GM19455 (cell line): Measurements from ENCODE around the gene ZMYM5.
"Not testable (repeated sequence)": the region's sequence is repeated elsewhere in the genome, so short reads cannot be mapped to it uniquely, and the experiment has no call there.

Source experiments
- ATAC-seq: cut with Tn5 transposase; IDR thresholded peaks from one replicate; pipeline ENCODE4 v1.9.1; 2021; ENCODE audit not compliant: unreplicated experiment

Gene ZMYM5

DNA sequence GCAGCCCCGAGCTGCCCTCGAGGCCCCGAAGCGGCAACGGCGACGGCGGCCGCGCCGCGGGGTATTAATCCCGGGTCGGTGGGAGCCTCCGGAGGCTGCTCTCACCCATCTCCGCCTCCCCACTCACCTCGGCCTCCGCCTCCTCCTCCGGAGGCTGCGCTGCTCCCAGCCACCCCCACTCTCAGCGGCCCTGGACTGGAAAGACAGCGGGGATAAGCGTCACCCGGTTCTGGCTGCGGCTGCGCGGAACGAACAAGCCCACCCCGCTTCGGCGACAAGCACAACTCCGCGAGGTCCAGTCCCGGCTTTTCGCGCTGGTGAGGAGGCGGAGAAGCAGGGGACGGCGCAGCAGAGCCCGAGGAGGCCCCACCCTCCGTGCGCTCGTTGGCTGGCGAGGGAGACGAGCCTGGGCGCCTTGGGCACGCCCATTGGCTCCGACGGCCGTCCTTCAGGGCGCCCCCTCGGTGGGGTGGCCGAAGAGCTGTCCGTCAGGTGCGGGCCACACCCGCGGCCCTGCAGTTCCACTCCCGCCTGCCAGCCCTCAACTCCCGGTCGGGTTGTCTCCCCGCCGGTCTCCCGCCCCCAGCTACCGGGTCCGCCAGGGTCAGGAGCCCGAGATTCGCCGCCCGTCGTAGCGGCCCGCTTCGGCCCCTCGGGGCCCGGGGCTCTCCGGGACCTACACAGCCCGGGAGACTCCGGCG, at the start of gene ZMYM5:
Gene ZMYM5 (minus strand): TSS at position 327 of the 701 bp plus-strand sequence. CDS start 11,469 bp downstream, outside the sequence.
- ATAC-seq = peak; percentile 78

DNA sequence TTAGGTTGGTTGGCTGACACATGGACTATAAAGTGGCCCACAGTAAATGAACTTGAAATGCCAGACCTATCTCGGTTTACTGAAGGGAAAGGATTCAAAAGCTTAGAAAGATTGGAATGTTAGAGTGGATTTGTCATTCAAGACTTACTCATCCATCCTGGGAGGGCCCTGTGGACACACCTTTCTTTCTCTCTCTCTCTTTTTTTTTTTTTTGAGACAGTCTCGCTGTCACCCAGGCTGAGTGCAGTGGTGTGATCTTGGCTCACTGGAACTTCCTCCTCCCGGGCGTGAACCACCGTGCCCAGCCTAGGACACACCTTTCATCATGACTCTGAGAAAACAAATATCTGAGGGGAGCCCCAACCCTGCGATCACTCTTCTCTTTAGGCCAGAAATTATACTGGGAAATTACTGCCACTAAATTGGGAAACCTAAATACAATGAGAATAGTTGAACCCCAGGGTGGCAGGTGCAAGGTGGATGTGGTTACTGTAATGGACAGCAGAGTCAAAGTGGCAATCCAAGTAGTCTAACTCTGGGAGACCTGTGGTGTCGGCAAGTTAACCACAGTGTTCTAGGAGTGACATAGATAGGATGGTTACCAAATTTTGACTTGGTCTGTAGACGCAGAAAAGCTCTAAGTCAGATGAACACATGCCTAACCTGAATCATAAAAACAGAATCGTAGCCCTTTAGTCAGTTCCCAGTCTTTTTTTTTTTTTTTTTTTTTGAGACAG, 47.1 kb upstream of the ZMYM5 start:
- no peak for ATAC-seq

DNA sequence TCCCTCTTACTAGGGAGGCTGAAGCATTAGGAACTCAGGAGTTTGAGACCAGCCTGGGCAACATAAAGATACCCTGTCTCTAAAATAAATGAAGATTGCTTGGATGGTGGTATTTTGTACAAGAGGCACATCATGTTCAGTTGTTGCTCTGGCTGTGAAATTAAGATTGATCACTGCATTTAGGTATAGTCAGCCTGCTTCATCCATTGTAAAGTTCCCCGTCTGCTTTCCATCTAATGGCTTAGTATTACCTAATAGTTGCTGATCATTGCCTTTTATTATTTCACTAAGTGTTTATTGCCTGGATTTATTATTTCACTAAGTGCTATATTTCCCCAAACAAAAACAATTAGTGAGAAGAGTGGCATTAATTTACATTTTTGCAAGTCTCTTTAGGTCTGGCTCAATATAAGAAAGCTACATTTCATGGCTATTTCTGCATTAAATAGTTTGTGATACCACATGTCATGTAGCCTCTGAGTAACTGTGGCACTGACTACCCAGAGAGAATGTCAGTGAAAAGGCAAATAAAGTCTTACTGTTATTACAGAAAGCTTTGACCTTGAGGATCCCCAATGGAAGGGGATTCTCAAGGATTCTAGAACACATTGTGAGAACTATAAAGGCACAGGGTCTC, 45.0 kb upstream of the ZMYM5 start:
- ATAC-seq = no peak

DNA sequence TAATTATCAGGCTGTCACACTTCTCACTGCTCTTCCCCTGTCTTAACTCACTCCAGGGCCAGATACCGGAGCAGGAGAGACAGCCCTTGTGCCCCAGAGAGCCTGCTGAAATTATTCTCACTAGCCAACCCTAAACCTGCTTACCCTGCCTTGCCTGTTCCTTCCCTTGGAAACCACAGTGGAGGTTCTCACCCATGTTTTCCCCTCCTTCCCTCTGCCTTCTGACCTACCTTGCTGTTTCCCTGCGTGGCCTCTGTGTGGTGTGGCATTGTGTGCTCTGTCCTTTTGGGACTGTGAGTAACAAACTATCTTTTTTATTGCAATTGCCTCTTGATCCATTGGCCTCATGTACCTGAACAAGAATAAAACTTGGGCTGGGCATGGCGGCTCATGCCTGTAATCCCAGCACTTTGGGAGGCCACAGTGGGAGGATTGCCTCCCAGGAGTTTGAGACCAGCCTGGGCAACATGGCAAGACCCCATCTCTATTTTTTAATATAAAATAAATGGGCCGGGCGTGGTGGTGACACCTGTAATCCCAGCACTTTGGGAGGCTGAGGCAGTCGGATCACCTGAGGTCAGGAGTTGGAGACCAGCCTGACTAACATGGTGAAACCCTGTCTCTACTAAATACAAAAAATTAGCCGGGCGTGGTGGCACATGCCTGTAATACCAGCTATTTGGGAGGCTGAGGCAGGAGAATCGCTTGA, 42.2 kb upstream of the ZMYM5 start:
- not testable (repeated sequence) for ATAC-seq

DNA sequence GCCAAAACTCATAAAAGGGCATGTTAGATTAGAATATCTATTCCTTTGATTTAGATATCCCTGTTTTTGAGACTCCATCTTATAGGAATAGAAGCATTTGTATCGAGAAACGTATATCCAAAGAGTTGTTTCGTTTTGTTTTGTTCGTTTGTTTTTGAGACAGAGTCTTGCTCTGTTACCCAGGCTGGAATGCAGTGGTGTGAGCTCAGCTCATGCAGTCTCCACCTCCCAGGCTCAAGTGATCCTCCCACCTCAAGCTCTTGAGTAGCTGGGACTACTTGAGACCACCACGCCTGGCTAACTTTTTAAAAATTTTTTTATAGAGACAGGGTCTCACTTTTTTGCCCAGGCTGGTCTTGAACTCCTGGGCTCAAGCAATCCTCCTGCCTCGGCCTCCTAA, 26.6 kb upstream of the ZMYM5 start:
- no peak for ATAC-seq

DNA sequence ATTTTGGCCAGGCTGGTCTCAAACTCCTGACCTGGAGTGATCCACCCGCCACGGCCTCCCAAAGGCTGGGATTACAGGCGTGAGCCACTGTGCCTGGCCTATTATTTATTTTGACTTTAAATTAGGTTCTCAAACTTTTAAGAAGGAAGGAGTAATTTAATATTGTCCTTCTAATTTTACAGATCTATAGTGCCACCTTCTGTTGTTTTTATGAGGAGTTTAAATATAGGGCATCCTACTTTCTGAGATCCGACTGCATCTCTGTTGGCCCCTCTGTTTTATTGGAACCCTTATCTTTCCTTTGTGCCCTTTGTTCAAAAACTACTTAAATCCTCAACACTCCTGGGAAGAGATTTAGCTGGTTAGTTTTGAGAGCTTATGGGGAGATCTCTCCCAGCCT, 25.4 kb upstream of the ZMYM5 start:
- no peak for ATAC-seq

DNA sequence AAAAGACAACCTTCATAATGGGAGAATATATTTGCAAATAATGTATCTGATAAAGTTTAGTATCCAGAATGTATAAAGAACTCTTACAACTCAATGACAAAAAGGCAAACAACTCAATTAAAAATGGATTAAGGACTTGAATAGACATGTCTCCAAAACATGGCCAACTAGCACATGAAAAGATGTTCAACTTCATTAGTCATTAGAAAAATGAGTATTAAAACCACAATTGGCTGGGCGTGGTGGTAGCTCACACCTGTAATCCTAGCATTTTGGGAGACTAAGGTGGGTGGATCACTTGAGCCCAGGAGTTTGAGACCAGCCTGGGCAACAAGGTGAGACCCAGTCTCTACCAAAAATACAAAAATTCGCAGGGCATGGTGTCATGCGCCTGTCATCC, 18.8 kb upstream of the ZMYM5 start:
- ATAC-seq = no peak

DNA sequence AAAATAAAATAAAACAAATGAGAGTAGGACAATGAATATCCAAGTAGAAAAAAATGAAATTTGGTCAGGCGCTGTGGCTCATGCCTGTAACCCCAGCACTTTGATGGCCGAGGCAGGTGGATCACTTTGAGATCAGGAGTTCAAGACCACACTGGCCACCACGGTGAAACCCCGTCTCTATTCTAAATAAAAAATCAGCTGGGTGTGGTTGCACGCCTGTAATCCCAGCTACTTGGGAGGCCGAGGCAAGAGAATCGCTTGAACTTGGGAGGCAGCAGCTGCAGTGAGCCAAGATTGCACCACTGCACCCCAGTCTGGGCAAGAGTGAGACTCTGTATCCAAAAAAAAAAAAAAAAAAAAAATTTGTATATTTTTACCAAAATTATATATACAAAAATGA, 18.2 kb upstream of the ZMYM5 start:
- ATAC-seq = no peak

DNA sequence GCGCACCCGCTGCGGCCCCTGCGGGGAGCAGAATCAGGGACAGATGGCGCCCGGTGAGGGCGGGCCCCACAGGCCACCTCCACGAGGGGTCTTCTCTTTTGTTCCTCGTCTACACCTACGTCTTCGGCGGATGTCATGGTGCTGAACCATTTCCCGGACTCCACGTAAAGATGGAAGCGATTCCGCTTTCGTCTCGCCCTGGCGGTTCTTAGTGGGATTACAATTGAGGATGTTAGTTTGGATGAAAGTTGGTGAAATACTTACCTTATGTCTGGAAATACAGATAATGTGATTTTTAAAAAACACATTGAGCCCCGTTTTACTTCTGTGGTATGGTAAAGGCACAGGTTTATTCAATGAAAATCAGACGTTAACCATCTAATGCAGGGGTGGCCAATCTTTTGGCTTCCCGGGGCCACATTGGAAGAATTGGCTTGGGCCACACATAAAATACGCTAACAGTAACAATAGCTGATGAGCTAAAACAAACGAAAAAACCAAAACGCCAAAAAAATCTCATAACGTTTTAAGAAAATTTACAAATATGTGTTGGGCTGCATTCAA, 1.4 kb upstream of the ZMYM5 start:
- peak; percentile 10 for ATAC-seq

DNA sequence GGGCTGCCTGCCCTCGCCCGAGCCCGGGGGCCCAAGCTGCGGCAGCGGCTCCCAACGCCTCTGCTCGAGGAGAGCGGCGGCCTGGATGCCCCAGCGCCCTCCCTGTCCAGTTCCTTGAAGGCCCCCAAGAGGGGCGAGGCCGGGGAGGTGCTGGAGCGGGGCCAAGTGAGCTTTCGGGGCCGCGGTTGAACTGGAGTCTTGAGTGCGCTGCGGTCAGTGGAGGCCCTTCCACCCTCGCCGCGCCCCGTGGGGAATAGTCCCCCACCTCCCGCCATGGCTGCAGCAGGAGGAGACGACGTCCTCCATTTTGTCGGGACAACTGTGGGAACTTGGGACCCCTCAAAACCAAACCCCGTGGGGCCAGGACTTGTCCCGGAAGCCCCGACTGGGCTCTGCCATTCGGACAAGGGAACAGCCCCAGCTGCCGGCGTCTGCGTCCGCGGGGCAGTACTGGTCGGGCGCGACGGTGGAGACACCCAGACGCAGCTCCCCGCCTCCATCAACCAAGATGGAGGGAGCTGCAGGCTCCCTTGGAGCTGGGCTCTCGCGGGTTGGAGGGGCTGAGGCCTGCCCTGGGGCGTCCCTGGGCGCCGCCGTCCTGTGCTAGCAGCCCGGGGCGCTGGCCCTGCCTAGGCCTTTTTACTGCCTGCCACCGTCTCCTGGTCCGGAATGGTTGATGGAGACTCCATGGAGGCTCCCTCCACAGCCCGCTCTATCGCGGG, 736 bp upstream of the ZMYM5 start:
- ATAC-seq = peak; percentile 34

DNA sequence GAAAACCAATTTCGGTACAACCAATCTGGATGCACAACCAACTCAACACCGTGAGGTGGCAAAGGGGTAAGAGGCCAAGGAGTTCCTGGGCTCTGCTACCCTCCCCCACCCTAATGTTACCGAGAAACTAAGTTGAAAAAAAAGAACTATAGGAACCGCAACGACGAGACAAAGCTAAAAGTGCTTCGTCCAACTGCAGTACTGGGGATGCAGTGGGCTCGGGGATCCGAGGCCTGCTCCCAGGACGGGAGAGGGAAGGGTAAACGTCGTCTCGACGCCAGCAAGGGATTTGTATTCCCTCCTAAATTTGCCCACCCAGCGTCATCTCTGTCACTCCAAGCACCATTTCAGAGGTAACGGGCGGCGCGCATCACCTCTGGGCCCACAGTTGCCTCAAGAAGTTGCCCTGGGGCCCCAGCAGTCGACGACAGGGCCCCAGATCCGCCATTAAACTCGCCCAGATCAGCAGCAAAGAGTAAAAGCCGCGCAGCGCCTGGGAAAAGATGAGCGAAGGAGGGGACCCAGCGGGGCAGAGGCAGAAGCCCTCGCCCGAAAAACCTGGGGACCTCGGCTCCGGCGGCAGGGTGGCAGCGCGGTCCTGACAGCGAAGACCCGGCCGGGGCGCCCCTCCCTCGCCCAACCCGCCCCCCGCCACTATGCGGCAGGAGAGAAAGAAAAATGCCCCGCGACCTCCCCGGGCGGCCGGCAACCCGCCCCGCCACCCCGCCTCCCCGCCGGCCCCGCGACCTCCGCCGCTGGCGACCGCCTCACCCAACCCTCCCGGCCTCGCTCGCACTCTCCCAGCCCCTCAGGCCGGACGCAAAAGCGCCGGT, 752 bp downstream of the ZMYM5 start:
- no peak for ATAC-seq

DNA sequence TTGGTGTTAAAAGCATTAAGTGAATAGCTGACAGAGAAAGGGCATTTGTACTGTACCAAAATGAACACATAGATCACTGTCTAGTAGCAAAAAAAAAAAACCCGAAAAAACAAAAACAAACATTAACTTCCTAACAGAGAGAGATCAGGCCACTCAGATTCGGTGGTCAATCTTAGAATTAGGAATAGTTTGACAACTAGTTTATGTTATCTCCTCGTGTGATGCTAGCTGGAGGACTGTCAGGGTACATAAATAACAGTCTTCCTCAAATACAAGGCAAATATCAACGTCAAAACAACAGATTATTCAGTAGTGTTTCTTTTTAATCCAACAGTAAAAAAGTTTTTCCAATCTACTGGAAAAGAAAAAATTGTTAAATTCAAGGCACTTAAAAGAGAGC, 1.7 kb downstream of the ZMYM5 start:
- no peak for ATAC-seq

DNA sequence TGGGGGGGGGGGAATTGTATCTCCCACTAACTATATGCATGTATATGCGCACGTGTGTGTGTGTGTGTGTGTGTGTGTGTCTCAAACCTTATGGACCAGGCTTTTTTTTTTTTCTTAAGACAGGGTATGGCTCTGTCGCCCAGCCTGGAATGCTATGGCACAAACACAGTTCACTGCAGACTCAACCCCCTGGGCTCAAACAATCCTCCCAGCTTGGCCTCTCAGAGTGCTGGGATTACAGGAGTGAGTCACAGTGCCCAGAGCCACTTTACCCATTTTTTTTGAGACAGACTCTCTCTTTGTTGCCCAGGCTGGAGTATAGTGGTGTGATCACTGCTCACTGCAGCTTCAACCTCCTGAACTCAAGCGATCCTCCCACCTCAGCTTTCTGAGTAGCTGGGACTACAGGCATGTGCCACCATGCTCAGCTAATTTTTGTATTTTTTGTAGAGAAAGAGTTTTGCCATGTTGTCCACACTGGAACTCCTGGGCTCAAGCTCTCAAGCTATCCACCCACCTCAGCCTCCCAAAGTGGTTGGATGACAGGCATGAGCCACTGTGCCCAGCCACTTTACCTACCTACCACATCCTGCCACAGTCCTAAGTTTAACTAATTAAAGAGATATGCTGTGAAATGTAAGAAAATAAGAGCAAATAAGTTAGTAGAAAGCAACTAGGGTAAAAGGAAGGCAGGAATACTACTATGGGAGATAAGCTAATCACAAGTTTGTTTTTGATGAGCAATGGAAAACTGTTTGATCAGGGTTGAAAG, 2.4 kb downstream of the ZMYM5 start:
- no peak for ATAC-seq

DNA sequence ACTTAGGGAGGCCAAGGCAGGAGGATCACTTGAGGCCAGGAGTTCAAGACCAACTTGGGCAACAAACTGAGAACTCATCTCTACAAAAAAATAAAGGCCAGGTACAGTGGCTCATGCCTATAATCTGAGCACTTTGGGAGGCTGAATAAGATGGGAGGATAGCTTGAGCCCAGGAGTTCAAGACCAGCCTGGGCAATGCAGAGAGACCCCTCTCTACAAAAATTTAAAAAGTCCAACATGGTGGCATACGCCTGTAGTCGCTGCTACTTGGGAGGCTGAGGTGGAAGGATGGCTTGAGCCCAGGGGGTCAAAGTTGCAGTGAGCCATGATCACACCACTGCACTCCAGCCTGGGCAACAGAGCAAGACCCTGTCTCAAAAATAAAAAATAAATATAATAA, 5.8 kb downstream of the ZMYM5 start:
- ATAC-seq = not testable (repeated sequence)

DNA sequence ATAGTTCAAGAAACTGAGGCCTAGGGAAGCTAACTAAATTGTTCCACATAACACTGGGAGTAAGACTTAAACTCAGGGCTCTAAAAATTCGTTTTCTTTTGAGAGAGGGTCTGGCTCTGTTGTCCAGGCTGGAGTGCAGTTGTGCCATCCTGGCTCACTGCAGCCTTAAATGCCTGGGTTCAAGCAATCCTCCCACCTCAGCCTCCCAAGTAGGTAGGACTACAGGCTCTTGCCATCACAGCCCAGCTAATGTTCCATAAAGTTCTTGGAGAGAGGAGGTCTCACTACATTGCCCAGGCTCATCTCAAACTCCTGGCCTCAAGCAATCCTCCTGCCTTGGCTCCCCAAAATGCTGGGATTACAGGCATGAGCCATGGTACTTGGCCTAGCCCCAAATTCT, 10.7 kb downstream of the ZMYM5 start:
- no peak for ATAC-seq

DNA sequence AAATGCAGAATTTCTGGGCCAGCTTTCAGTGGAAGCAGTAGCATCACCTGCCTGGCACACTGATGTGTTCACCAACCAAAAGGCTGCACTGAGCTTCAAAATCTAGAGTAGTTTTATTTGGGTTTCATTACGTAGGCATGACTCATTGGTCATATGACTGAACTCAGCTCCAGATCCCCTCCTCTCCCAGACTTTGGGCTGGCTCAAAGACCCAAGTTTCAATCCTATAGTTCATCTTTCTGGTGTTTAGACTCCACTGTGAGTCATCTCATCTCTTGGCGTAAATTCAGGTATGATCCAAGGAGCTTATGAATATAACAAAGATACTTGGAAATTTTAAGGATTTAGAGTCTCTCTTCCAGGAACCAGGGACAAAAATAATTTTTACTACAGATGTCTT, 17.7 kb downstream of the ZMYM5 start:
- no peak for ATAC-seq

DNA sequence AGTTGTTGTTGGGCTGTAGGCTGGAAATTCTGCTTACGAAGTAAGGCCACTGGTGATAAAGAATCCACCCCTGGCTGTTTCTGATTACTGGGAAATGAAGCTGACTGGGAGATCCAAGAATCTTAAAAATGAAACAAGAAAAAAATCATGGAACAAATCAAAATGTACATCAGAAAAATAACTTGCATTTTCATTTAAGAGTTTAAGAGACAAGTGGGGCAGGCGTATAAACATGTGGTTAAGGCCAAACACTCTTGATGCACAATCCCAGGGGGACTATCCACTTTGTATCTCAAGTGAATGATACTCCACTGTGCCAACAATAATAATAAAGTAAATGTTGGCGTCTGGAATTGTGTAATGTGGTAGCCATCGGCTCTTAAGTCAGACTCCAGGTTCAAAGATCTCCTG, 24.6 kb downstream of the ZMYM5 start:
- ATAC-seq = no peak

DNA sequence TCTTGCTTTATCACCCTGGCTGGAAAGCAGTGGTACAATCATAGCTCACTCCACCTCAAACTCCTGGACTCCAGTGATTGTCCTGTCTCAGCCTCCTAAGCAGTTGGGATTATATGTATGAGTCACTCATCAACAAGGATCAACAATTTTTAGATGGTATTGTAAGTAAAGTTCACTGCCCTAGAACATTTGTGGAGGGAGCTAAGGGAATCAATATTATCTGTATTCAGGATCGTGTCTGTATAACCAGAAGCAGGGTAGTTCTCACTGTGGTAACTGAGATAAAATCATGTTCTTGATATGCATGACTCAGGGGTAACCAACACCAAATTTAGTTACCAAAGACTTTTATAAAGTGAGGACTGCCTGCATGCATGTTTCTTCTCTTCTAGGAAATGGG, 27.0 kb downstream of the ZMYM5 start:
- ATAC-seq = no peak

DNA sequence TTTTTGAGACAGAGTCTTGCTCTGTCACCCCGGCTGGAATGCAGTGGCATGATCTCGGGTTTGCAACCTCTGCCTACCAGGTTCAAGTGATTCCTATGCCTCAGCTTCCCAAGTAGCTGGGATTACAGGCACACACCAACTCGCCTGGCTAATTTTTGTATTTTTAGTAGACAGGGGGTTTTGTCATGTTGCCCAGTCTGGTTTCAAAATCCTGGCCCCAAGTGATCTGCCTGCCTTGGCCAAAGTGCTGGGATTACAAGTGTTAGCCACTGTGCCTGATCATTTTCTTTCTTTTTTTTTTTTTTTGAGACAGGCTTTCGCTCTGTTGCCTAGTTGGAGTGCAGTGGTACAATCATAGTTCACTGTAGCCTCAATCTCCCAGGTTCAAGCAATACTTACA, 28.7 kb downstream of the ZMYM5 start:
- no peak for ATAC-seq
